Measurements from ENCODE around the gene CGREF1. TPM values are rescaled to one million over a fixed set of nuclear protein-coding genes. Genes with fewer than 3 reads are reported as not detected.

Gene CGREF1
- total RNA-seq, 1 experiment from 2014 or later: 2.1 TPM

DNA sequence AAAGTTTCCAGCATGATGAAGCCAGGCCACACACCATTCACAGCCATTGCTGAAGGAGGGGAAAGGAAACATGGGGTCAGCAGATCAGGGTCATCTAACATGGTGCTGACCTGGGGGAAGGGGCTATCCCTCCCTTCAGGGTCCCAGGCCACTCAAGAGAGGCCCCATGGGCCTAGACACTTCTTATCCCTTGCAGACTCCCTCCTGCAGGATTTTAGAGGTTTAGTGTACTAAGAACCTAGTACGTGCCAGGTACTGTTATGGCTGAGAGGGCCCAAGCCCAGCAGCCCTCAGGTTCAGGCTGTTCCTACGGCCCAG is 23.5 kb downstream of the CGREF1 start:
- Histone ChIP-seq H3K27ac (ENCODE audit: insufficient read length, low read depth, low read length) (no peak overlapping the region), H2AK5ac (ENCODE audit: insufficient read length, low read length) (no peak overlapping the region), H3K9ac (ENCODE audit: extremely low read depth, insufficient read length, low read length) (no peak overlapping the region), H3T11ph (ENCODE audit: low read length) (no peak overlapping the region), H3K4ac (ENCODE audit: low read depth, low read length) (no peak overlapping the region), H2BK15ac (ENCODE audit: low read depth, low read length) (no peak overlapping the region), H2BK120ac (ENCODE audit: low read depth, low read length, poor library complexity, severe bottlenecking) (no peak overlapping the region), H2BK20ac (ENCODE audit: low read depth, low read length, poor library complexity, severe bottlenecking) (no peak overlapping the region), H2BK5ac (ENCODE audit: insufficient read length, low read length) (no peak overlapping the region), H3K4me1 (ENCODE audit: insufficient read depth, low read length) (no peaks in the 10 kb centered on the region), H4K20me1 (ENCODE audit: control insufficient read depth, insufficient read depth, insufficient read length) (peaks cover 3% of the 10 kb centered on the region), H3K14ac (ENCODE audit: insufficient read depth, low read length) (no peak overlapping the region), H3K23me2 (ENCODE audit: insufficient read length, low read depth, low read length, poor library complexity, severe bottlenecking) (no peaks in the 10 kb centered on the region), H4K8ac (replicated peaks; ENCODE audit: insufficient read length, low read depth, low read length) (no peak overlapping the region), H3K79me2 (ENCODE audit: insufficient read depth, low read length) (no peaks in the 10 kb centered on the region), H3K79me1 (ENCODE audit: insufficient read depth, low read depth, low read length, poor library complexity, severe bottlenecking) (no peaks in the 10 kb centered on the region), H4K5ac (ENCODE audit: insufficient read length, low read depth, low read length) (no peak overlapping the region), H3K9me3 (ENCODE audit: control insufficient read depth, low read depth, low read length) (no peaks in the 10 kb centered on the region), H2BK12ac (ENCODE audit: insufficient read length, low read depth, low read length) (no peak overlapping the region), H3K18ac (ENCODE audit: insufficient read length, low read depth, low read length) (no peak overlapping the region), H3K23ac (ENCODE audit: insufficient read length, low read depth, low read length) (no peak overlapping the region), H2AFZ (ENCODE audit: low read length) (no peak overlapping the region), H3K4me2 (ENCODE audit: insufficient read depth, insufficient read length, low read length) (peak overlapping the region; percentile 22), H3K56ac (ENCODE audit: insufficient read length, low read depth, low read length) (no peak overlapping the region), H3K27me3 (ENCODE audit: insufficient read depth, low read length) (no peaks in the 10 kb centered on the region), H4K91ac (ENCODE audit: insufficient read length, low read depth, low read length) (no peak overlapping the region)
- no peak for DNase-seq
- no peak overlapping the region for H3K4me3 Mint-ChIP-seq
- TF ChIP-seq, protein P1, sequence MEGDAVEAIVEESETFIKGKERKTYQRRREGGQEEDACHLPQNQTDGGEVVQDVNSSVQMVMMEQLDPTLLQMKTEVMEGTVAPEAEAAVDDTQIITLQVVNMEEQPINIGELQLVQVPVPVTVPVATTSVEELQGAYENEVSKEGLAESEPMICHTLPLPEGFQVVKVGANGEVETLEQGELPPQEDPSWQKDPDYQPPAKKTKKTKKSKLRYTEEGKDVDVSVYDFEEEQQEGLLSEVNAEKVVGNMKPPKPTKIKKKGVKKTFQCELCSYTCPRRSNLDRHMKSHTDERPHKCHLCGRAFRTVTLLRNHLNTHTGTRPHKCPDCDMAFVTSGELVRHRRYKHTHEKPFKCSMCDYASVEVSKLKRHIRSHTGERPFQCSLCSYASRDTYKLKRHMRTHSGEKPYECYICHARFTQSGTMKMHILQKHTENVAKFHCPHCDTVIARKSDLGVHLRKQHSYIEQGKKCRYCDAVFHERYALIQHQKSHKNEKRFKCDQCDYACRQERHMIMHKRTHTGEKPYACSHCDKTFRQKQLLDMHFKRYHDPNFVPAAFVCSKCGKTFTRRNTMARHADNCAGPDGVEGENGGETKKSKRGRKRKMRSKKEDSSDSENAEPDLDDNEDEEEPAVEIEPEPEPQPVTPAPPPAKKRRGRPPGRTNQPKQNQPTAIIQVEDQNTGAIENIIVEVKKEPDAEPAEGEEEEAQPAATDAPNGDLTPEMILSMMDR (conservative IDR thresholded peaks at IDR 0.05): no peak
- WGBS (ENCODE audit: extremely low coverage, insufficient read length, low lambda C conversion rate): no CpG with 5 or more reads among the region's 2 CpGs
- H3K36me3 Mint-ChIP-seq (ENCODE audit: insufficient read depth in 1 of 3, low read depth in 3 of 3): peaks cover 0 to 1% (median 0%) of the 10 kb centered on the region in 3 experiments; a peak in 3 of 7 replicates
- no peaks in the 10 kb centered on the region; a peak in 1 of 5 replicates for H3K9me3 Mint-ChIP-seq
- H3K27ac Mint-ChIP-seq: no peak overlapping the region
- no peaks in the 10 kb centered on the region for H3K27me3 Mint-ChIP-seq (ENCODE audit: low read depth)
- H3K4me1 Mint-ChIP-seq: peaks cover 8 to 10% of the 10 kb centered on the region in 2 experiments

Data from H9 (cell line).